ENCODE data around the gene UBA3. TPM values are rescaled to one million over a fixed set of nuclear protein-coding genes. Genes with fewer than 3 reads are reported as not detected.

Gene UBA3
- total RNA-seq, 1 experiment from 2014 or later: 67.2 TPM

- Histone ChIP-seq H3K14ac (ENCODE audit: insufficient read depth, low read length) (no peak overlapping the region), H2BK5ac (ENCODE audit: insufficient read length, low read length) (no peak overlapping the region), H3K9me3 (ENCODE audit: control insufficient read depth, low read depth, low read length) (no peaks in the 10 kb centered on the region), H3K79me2 (ENCODE audit: insufficient read depth, low read length) (no peaks in the 10 kb centered on the region), H3K9ac (ENCODE audit: extremely low read depth, insufficient read length, low read length) (no peak overlapping the region), H2BK15ac (ENCODE audit: low read depth, low read length) (no peak overlapping the region), H2AFZ (ENCODE audit: low read length) (no peak overlapping the region), H3K4me1 (ENCODE audit: insufficient read depth, low read length) (no peaks in the 10 kb centered on the region), H3K27ac (ENCODE audit: insufficient read length, low read depth, low read length) (no peak overlapping the region), H3T11ph (ENCODE audit: low read length) (no peak overlapping the region), H4K20me1 (ENCODE audit: control insufficient read depth, insufficient read depth, insufficient read length) (no peaks in the 10 kb centered on the region), H3K23me2 (ENCODE audit: insufficient read length, low read depth, low read length, poor library complexity, severe bottlenecking) (no peaks in the 10 kb centered on the region), H2BK12ac (ENCODE audit: insufficient read length, low read depth, low read length) (no peak overlapping the region), H2AK5ac (ENCODE audit: insufficient read length, low read length) (no peak overlapping the region), H3K79me1 (ENCODE audit: insufficient read depth, low read depth, low read length, poor library complexity, severe bottlenecking) (no peaks in the 10 kb centered on the region), H3K18ac (ENCODE audit: insufficient read length, low read depth, low read length) (no peak overlapping the region), H2BK20ac (ENCODE audit: low read depth, low read length, poor library complexity, severe bottlenecking) (no peak overlapping the region), H4K5ac (ENCODE audit: insufficient read length, low read depth, low read length) (no peak overlapping the region), H3K27me3 (ENCODE audit: insufficient read depth, low read length) (no peaks in the 10 kb centered on the region), H2BK120ac (ENCODE audit: low read depth, low read length, poor library complexity, severe bottlenecking) (no peak overlapping the region), H3K4me2 (ENCODE audit: insufficient read depth, insufficient read length, low read length) (no peak overlapping the region), H4K8ac (replicated peaks; ENCODE audit: insufficient read length, low read depth, low read length) (no peak overlapping the region), H3K23ac (ENCODE audit: insufficient read length, low read depth, low read length) (no peak overlapping the region), H4K91ac (ENCODE audit: insufficient read length, low read depth, low read length) (no peak overlapping the region), H3K56ac (ENCODE audit: insufficient read length, low read depth, low read length) (no peak overlapping the region), H3K4ac (ENCODE audit: low read depth, low read length) (no peak overlapping the region)
- no peak for DNase-seq
- H3K27me3 Mint-ChIP-seq (ENCODE audit: low read depth): no peaks in the 10 kb centered on the region
- no peak for TF ChIP-seq CTCF (conservative IDR thresholded peaks at IDR 0.05)
- no peak overlapping the region for H3K27ac Mint-ChIP-seq
- peaks cover 4 to 17% (median 12%) of the 10 kb centered on the region in 3 experiments; a peak in 6 of 7 replicates for H3K36me3 Mint-ChIP-seq (ENCODE audit: insufficient read depth in 1 of 3, low read depth in 3 of 3)
- H3K4me1 Mint-ChIP-seq: no peaks in the 10 kb centered on the region
- H3K4me3 Mint-ChIP-seq: no peak overlapping the region
- no CpG with 5 or more reads among the region's 4 CpGs for WGBS (ENCODE audit: extremely low coverage, insufficient read length, low lambda C conversion rate)
- H3K9me3 Mint-ChIP-seq: 0 out of 5 replicates have a peak, but pooled peaks cover 0 to 3% of the 10 kb centered on the region in 2 experiments
These were observed 59.3 kb downstream of the UBA3 start for GRCh38 chr3:69020857-69021256.
